Adipocyte (in vitro differentiated cells): ENCODE results near the gene TMEM150C.
"Not testable (repeated sequence)": the region's sequence is repeated elsewhere in the genome, so short reads cannot be mapped to it uniquely, and the experiment has no call there.

ENCODE experiments used
- DNase-seq: peaks from one replicate; pipeline ENCODE4 v3.0.0-alpha.2; 2015; ENCODE audit warnings: low read depth
- H3K27me3 ChIP-seq: replicated peaks from 2 replicates; pipeline ENCODE4 v1.7.0; 2013; ENCODE audit warnings: mild to moderate bottlenecking, low read length, moderate library complexity; ENCODE audit not compliant: control insufficient read depth, insufficient read depth
- H3K36me3 ChIP-seq: 2 replicates; pipeline ENCODE4 v1.7.0; 2013; ENCODE audit warnings: low read length, mild to moderate bottlenecking, moderate library complexity; ENCODE audit not compliant: control insufficient read depth, insufficient read depth, severe bottlenecking
- H3K4me1 ChIP-seq: 2 replicates; pipeline ENCODE4 v1.7.0; 2013; ENCODE audit warnings: mild to moderate bottlenecking, low read length, moderate library complexity; ENCODE audit not compliant: control insufficient read depth, insufficient read depth
- H3K4me3 ChIP-seq: 2 replicates; pipeline ENCODE4 v1.7.0; 2013; ENCODE audit warnings: mild to moderate bottlenecking, low read length, moderate library complexity
- H3K9ac ChIP-seq: 2 replicates; pipeline ENCODE4 v1.7.0; 2013; ENCODE audit warnings: mild to moderate bottlenecking, low read length, moderate library complexity
- H3K9me3 ChIP-seq: 2 replicates; pipeline ENCODE4 v1.7.0; 2013; ENCODE audit warnings: mild to moderate bottlenecking, low read length, moderate library complexity; ENCODE audit not compliant: control insufficient read depth

Gene TMEM150C

GRCh38 chr4:82489987-82490386 lies 71.8 kb downstream of the TMEM150C start:
- DNase-seq, result no peak
- H3K9me3 ChIP-seq, result no peaks in the 10 kb centered on the region
- no peak overlapping the region for H3K9ac ChIP-seq
- H3K36me3 ChIP-seq, result no peaks in the 10 kb centered on the region
- H3K4me1 ChIP-seq, result peaks cover 9% of the 10 kb centered on the region
- H3K27me3 ChIP-seq, result no peaks in the 10 kb centered on the region
- no peak overlapping the region for H3K4me3 ChIP-seq

- Histone ChIP-seq H3K36me3 (no peaks in the 10 kb centered on the region), H3K9me3 (no peaks in the 10 kb centered on the region), H3K27me3 (no peaks in the 10 kb centered on the region)
These were observed 72.7 kb downstream of the TMEM150C start for GRCh38 chr4:82489076-82489475.

GRCh38 chr4:82484996-82485783 lies 76.6 kb downstream of the TMEM150C start:
- Histone ChIP-seq H3K36me3 (no peaks in the 10 kb centered on the region), H3K4me1 (peaks cover 8% of the 10 kb centered on the region), H3K9ac (no peak overlapping the region), H3K27me3 (no peaks in the 10 kb centered on the region), H3K9me3 (no peaks in the 10 kb centered on the region), H3K4me3 (no peak overlapping the region)
- no peak for DNase-seq

More at GRCh38 chr4:82489076-82489475, 72.7 kb downstream of the TMEM150C start:
- DNase-seq, result no peak
- Histone ChIP-seq H3K9ac (no peak overlapping the region), H3K4me3 (no peak overlapping the region), H3K4me1 (peaks cover 9% of the 10 kb centered on the region)

- Histone ChIP-seq H3K27me3 (no peaks in the 10 kb centered on the region), H3K4me3 (no peak overlapping the region), H3K36me3 (no peaks in the 10 kb centered on the region), H3K4me1 (peaks cover 8% of the 10 kb centered on the region), H3K9ac (no peak overlapping the region), H3K9me3 (no peaks in the 10 kb centered on the region)
- DNase-seq, result no peak
These were observed 79.4 kb downstream of the TMEM150C start for GRCh38 chr4:82482387-82482786.

- peaks cover 8% of the 10 kb centered on the region for H3K4me1 ChIP-seq
- H3K9ac ChIP-seq, result no peak overlapping the region
- no peaks in the 10 kb centered on the region for H3K27me3 ChIP-seq
- no peak overlapping the region for H3K4me3 ChIP-seq
- no peaks in the 10 kb centered on the region for H3K36me3 ChIP-seq
- DNase-seq, result no peak
- H3K9me3 ChIP-seq, result no peaks in the 10 kb centered on the region
These were observed 80.3 kb downstream of the TMEM150C start for GRCh38 chr4:82481506-82481840.

GRCh38 chr4:82480771-82481505 lies 80.8 kb downstream of the TMEM150C start:
- no peak overlapping the region for H3K4me3 ChIP-seq
- no peaks in the 10 kb centered on the region for H3K36me3 ChIP-seq
- H3K9ac ChIP-seq, result no peak overlapping the region
- no peaks in the 10 kb centered on the region for H3K9me3 ChIP-seq
- H3K4me1 ChIP-seq, result peaks cover 8% of the 10 kb centered on the region
- no peak for DNase-seq
- H3K27me3 ChIP-seq, result no peaks in the 10 kb centered on the region

GRCh38 chr4:82479562-82479961 lies 82.2 kb downstream of the TMEM150C start:
- no peak overlapping the region for H3K9ac ChIP-seq
- no peaks in the 10 kb centered on the region for H3K36me3 ChIP-seq
- H3K27me3 ChIP-seq, result no peaks in the 10 kb centered on the region
- no peaks in the 10 kb centered on the region for H3K9me3 ChIP-seq
- no peak overlapping the region for H3K4me3 ChIP-seq
- DNase-seq, result no peak
- H3K4me1 ChIP-seq, result no peaks in the 10 kb centered on the region

GRCh38 chr4:82477469-82477868 lies 84.3 kb downstream of the TMEM150C start:
- H3K4me1 ChIP-seq, H3K4me3 ChIP-seq, H3K27me3 ChIP-seq, DNase-seq, H3K9ac ChIP-seq, H3K36me3 ChIP-seq, H3K9me3 ChIP-seq: not testable (repeated sequence)

- H3K9ac ChIP-seq, H3K4me3 ChIP-seq, H3K4me1 ChIP-seq, DNase-seq, H3K27me3 ChIP-seq, H3K36me3 ChIP-seq, H3K9me3 ChIP-seq: not testable (repeated sequence)
These were observed 85.9 kb downstream of the TMEM150C start for GRCh38 chr4:82475931-82476330.

- Histone ChIP-seq H3K9ac (no peak overlapping the region), H3K4me1 (peaks cover 8% of the 10 kb centered on the region), H3K9me3 (no peaks in the 10 kb centered on the region), H3K4me3 (no peak overlapping the region), H3K27me3 (no peaks in the 10 kb centered on the region), H3K36me3 (no peaks in the 10 kb centered on the region)
- DNase-seq, result no peak
These were observed 88.1 kb downstream of the TMEM150C start for GRCh38 chr4:82473621-82474164.

- not testable (repeated sequence) for H3K9me3 ChIP-seq, H3K4me3 ChIP-seq, H3K27me3 ChIP-seq, DNase-seq, H3K4me1 ChIP-seq, H3K9ac ChIP-seq, H3K36me3 ChIP-seq
These were observed 88.7 kb downstream of the TMEM150C start for GRCh38 chr4:82473080-82473479.
